ENCODE results near the gene IMPDH1.
A peak's percentile ranks its signal among the peaks of the same experiment; 100 is the strongest.
"Not testable (repeated sequence)": the region's sequence is repeated elsewhere in the genome, so short reads cannot be mapped to it uniquely, and the experiment has no call there.

Gene IMPDH1

DNA sequence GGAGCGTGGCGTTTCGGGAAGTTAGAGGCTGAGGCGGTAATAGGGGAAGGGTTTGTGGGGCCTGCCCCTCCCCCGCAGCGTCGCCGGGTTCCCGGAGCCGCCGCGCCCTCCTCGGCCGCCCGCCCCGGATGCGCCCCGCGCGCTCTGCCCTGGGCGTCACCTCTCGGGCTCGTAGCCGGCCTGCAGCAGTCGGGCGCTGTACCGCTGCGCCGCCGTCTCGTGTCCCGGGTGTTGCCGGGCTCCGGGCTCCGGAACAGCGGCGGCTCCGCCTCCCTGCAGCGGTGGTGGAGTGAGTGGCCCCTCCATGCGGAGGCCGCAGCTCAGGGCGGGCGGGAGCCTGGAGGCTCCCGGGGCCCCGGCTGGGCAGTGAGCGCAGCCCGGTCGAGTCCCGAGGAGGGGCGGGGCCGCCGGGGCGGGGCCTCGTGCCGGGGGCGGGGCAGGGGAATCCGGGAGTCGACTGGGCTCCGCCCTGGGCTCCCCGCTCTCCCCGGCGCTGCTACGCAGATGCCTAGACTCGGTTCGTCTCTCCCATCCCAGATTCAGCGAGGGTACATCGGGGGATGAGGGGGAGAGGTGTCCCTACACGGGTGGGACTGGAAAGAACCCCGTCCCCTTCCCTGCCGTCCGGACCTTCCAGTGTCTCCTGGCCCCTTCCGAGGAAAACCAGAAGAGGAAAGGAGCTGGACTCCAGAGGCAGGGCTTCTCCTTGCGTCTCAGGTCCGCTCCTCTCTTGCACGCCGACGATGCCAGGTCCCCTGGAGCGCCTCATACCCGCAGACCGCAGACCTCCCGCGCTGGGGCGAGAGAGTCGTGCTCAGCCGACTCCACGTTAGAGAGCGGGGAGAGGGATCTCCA, at the start of gene IMPDH1:
IMPDH1 (minus strand) TSS at position 387 of the 855 bp plus-strand sequence; CDS start at position 306, 81 bp downstream.
- peak; percentile 74 to 92 (median 80) for DNase-seq (ENCODE audit: low read depth in 2 of 3, low spot score in 2 of 3)

GRCh38 chr7:128459394-128459878, 49.7 kb upstream of the IMPDH1 start:
- DNase-seq (ENCODE audit: low read depth in 2 of 3, low spot score in 2 of 3) = no peak

- DNase-seq (ENCODE audit: low read depth in 2 of 3, low spot score in 2 of 3) = no peak
Observed at GRCh38 chr7:128458956-128459355, 49.2 kb upstream of the IMPDH1 start.

GRCh38 chr7:128457385-128457784, 47.6 kb upstream of the IMPDH1 start:
- DNase-seq (ENCODE audit: low read depth in 2 of 3, low spot score in 2 of 3) = not testable (repeated sequence)

DNA sequence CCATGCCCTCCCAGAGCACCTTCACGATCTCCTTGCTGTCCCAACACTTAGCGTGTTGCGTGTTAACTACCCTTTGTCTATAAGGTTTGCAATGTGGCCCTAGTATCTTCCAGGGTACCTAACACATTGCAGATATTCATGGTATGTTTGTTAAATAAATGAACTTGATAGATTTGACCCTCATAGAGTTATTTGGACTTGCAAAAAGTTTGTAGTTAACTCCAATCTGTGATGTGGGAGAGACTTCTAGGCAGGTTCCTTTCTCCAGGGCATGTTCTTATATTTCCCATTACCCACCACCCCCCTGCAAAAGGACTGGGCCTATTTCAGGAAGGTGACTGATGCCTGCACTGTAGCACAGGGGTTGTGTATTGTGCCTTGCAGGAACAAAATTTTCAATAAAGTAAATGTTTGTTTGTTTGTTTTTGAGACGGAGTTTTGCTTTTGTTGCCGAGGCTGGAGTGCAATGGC, 46.5 kb upstream of the IMPDH1 start:
- DNase-seq (ENCODE audit: low read depth in 2 of 3, low spot score in 2 of 3) = no peak

DNA sequence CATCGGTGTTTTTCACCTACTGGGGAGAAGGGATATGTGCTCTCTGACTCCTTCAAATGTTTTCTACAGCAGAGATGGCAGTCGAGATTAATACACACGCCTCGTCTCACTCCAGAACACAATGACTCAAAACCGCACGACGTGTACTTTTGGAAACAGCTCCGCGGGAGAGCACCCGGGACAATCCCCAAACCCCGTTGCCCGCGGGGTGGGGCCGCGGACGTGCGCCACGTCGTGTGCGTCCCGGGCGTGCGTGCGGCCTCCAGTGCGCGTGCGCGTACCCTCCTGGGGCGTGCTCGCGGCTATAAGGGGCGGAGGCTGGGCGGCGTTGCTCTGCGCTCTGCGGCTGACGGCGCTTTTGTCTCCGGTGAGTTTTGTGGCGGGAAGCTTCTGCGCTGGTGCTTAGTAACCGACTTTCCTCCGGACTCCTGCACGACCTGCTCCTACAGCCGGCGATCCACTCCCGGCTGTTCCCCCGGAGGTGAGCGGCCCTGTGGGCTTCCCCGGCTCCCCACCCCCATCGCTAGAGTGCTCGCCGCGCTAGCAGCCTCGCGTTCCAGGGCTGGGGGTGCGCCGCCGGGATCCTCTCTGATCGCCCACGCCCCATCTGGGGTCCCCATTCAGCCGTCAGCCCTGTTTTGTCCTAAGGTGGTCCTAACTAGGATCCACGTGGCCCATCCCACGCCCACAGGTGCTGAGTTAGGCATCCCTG, 45.9 kb upstream of the IMPDH1 start, which contains the start of gene HILPDA:
HILPDA (plus strand) TSS at position 336 of the 712 bp plus-strand sequence. CDS start 1,391 bp downstream, outside the sequence.
- DNase-seq (ENCODE audit: low read depth in 2 of 3, low spot score in 2 of 3) = peak; percentile 74 to 93 (median 87)

DNA sequence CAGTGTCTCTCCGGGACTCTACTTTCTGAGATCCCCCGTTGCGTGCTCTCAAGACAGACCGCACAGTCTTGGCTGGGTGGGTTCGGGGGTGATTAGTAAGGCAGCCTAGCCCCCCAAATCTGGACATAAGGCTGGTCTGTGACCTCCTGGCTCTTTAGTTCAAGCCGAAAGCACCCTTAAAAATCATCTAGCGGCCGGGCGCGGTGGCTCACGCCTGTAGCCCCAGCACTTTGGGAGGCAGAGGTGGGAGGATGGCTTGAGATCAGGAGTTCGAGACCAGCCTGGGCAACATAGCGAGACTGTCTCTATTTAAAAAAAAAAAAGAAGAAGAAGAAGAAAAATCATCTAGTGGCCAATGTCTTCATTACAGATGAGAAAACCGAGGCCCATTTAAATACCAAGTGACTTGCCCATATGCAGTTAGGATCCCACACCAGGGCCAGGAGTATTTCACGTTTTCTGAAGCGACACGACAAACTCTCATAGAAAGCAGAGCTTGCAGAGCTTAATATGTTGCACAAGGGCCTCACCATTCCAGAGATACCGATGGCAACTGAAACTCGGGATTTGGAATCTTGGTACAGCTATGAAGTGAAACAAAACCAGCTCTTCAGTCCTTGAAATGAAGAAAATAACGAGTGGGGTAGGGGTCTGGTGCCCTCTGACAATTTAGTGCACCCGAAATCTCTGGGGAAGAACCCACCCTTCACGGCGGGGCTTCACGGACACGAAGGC, 45.2 kb upstream of the IMPDH1 start:
- DNase-seq (ENCODE audit: low read depth in 2 of 3, low spot score in 2 of 3) = no peak

- DNase-seq (ENCODE audit: low read depth in 2 of 3, low spot score in 2 of 3) = no peak
Observed at GRCh38 chr7:128453836-128454804, 44.3 kb upstream of the IMPDH1 start.

GRCh38 chr7:128452552-128452951, 42.8 kb upstream of the IMPDH1 start:
- no peak for DNase-seq (ENCODE audit: low read depth in 2 of 3, low spot score in 2 of 3)

DNA sequence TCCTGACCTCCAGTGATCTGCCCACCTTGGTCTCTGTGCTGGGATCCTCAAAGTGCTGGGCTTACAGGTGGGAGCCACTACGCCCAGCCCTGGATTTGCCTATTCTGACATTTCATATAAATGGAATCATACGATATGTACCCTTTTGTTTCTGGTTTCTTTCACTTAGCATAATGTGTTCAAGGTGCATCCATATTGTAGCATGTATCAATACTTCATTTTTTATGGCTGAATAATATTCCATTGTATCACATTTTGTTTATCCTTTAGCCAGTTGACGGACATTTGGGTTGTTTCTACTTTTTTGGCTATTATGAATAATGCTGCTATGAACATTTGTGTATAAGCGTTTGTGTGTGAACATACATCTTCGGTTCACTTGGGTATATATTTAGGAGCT, 41.1 kb upstream of the IMPDH1 start:
- no peak for DNase-seq (ENCODE audit: low read depth in 2 of 3, low spot score in 2 of 3)

GRCh38 chr7:128450409-128450808, 40.6 kb upstream of the IMPDH1 start:
- DNase-seq (ENCODE audit: low read depth in 2 of 3, low spot score in 2 of 3) = no peak

GRCh38 chr7:128448751-128449302, 39.0 kb upstream of the IMPDH1 start:
- DNase-seq (ENCODE audit: low read depth in 2 of 3, low spot score in 2 of 3) = no peak

- no peak for DNase-seq (ENCODE audit: low read depth in 2 of 3, low spot score in 2 of 3)
Observed at GRCh38 chr7:128447941-128448564, 38.3 kb upstream of the IMPDH1 start.

DNA sequence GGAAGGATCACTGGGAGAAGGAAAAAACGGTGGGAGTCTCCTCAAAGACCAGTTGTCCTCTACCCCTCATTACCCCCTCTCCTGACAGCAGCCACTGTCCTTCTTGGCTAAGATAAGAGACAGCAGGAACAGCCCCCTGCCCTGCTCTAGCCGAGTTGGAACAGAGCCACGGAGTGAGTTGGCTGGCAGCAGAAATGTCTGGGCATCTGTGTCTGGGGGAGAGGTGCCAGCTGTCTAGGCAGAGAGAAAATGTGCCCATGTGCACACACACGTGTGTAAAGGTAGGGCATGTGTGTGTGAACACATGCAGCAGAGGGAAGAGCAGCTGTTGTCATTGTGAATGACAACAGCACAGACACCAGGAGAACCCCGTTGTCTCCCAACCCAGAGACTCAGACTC, 36.5 kb upstream of the IMPDH1 start:
- DNase-seq (ENCODE audit: low read depth in 2 of 3, low spot score in 2 of 3) = no peak

DNA sequence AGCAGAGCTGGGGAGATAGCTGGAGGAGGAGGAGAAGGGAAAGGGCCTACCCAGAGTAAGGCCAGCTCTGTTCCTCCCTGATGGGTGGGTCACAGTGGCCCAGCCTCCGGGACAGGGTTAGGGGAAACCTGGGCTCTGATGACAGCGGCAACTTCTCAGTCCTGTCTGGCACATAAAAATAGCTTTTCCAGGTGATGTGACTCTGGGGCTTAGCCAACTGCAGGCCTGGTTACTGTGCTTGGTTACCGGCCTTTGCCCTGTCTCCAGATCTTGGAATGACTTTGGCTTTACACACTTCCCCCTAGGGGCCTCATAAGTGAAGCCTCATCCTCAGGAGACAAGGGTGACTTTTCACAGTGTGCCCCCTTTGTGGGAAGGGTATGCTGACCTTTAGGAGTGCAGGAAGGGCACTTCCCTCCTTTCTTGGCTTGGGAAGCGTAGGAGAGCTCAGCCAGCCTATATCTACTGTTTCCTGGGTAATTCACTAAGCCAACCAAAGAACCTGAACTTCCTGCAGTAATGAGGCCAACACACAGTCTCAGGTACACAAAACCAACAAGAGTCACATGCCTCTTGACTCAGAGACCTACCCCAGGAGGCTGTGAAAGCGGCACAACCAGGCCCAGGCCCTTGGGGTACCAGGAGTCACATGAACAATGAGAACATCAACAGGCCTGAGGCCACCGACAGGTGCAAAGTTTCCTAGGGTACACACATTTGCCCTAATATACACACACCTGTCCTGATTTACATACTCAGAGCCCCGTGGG, 34.2 kb upstream of the IMPDH1 start:
- no peak for DNase-seq (ENCODE audit: low read depth in 2 of 3, low spot score in 2 of 3)

DNA sequence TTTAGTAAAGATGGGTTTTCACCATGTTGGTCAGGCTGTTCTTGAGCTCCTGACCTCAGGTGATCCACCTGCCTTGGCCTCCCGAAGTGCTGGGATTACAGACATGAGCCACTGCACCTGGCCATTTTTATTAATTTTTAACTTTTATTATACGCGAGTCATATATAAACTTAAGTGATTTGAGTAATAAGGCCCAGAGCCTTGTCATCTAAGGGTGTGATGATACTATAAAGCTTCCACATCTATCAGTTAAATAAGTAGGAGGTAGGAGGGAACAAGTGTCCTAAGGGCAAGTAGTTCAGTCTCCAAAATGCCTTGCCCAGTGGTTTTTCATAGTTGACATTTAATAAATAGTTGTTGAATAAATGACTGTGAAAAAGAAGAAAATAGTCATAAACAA, 32.6 kb upstream of the IMPDH1 start:
- DNase-seq (ENCODE audit: low read depth in 2 of 3, low spot score in 2 of 3) = no peak

DNA sequence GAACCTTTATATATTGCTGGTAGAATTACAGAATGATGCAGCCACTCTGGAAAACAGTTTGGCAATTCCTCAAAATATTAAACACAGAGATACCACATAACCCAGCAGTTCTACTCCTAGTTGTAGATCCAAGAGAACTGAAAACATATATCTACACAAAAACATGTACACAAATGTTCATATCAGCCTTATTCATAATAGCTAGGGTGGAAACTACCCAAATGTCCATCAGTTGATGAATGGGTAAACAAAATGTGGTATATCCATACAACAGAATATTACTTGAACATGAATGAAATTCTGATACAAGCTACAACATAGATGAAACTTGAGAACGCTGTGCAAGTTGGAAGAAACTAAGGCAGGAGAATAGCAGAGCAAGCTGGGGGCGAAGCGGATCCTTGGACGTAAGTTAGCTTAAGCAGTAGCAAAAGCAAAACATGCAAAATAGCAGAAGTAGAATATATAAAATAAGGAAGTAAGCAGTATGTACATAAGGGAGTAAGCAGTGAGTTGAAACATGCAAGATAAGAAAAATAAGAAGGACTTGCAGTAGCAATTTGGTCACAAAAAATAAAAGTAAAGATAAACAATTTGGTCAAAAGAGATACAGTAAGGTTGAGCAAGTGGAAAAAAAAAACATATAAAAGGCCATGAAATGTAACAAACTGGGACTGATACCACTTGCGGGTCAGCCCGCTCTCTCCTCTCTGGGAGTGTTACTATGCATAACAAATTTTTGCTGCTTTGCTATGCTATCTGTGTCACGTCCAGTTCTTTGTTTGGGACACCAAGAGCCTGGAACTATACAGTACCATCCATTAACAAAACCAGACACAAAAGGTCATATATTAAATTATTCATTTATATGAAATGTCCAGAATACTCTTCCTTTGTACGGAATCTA, 27.9 kb upstream of the IMPDH1 start:
- no peak for DNase-seq (ENCODE audit: low read depth in 2 of 3, low spot score in 2 of 3)

GRCh38 chr7:128435327-128435686, 25.5 kb upstream of the IMPDH1 start:
- DNase-seq (ENCODE audit: low read depth in 2 of 3, low spot score in 2 of 3) = no peak

Measured in activated CD8-positive, alpha-beta memory T cell treated with anti-CD3 and anti-CD28 coated beads for 48 hours (primary cell).